Transverse colon (tissue), 4 donors: Measurements from ENCODE around the gene NFASC. TPM values are rescaled to one million over a fixed set of nuclear protein-coding genes. Genes with fewer than 3 reads are reported as not detected.
A peak's percentile ranks its signal among the peaks of the same experiment; 100 is the strongest.

Source experiments
- DNase-seq: peaks from one replicate; pipeline ENCODE4 v3.0.0-alpha.2; 2019
- H3K27ac ChIP-seq, 4 donors: fragments of 200-600 bp; sonication (generic); 2 replicates each; pipeline ENCODE4 v1.5.1; 2016 to 2018; ENCODE audit warnings: inconsistent platforms in 4 of 4
- H3K27me3 ChIP-seq: fragments of 200-600 bp; sonication (generic); 2 replicates; pipeline ENCODE4 v1.5.1; 2017; ENCODE audit warnings: inconsistent platforms
- H3K36me3 ChIP-seq, 4 donors: fragments of 200-600 bp; sonication (generic); 2 replicates each; pipeline ENCODE4 v1.5.1; 2017 to 2019; ENCODE audit warnings: inconsistent platforms in 4 of 4
- H3K4me1 ChIP-seq, 4 donors: fragments of 200-600 bp; sonication (generic); 2 replicates each; pipeline ENCODE4 v1.5.1; 2017 to 2020; ENCODE audit warnings: inconsistent platforms in 4 of 4
- H3K4me3 ChIP-seq, 4 donors: fragments of 200-600 bp; sonication (generic); 1 replicate in 1 of 4; 2 replicates in 3 of 4; pipeline versions ENCODE4 v1.5.1 to v1.6.1; 2017 to 2019; ENCODE audit warnings: inconsistent platforms in 4 of 4
- H3K9me3 ChIP-seq, 2 donors: fragments of 200-600 bp; sonication (generic); 2 replicates each; pipeline ENCODE4 v1.5.1; 2017 to 2019; ENCODE audit warnings: inconsistent platforms in 2 of 2
- EP300 ChIP-seq: sonication (generic); formaldehyde crosslinking; IDR thresholded peaks from one replicate; pipeline ENCODE4 v1.6.1; 2017; ENCODE audit warnings: antibody characterized with exemption, low read depth
- POLR2A ChIP-seq: fragments of 450-650 bp; IDR thresholded peaks from one replicate; pipeline ENCODE4 v1.6.1; 2016; ENCODE audit warnings: antibody characterized with exemption, mild to moderate bottlenecking, moderate library complexity
- POLR2AphosphoS5 ChIP-seq, 3 donors: sonication (generic); formaldehyde crosslinking; IDR thresholded peaks; one replicate each; pipeline ENCODE4 v1.6.1; 2016; ENCODE audit warnings: antibody characterized with exemption in 3 of 3
- WGBS, 2 donors: methylation state at CpG; one replicate each; pipeline ENCODE4 v1.1.5; 2018; ENCODE audit warnings: low coverage in 1 of 2; 5-methylcytosine and 5-hydroxymethylcytosine counted together
- in situ Hi-C, 4 donors: fragments of 200-750 bp; cut with MboI; loops; one replicate each; pipeline versions ENCODE4 v1.15.0 to v1.15.1; 2017; ENCODE audit warnings: low sequenced_read_pairs in 3 of 4, low pct_ligation_motif_present in 1 of 4, low pct_unique_long_range_greater_than_20kb in 1 of 4
- intact Hi-C: fragments of 100-400 bp; cut with DNase I; formaldehyde crosslinking; loops from one replicate; pipeline ENCODE4 v1.15.1; 2023; ENCODE audit warnings: low total_unique reads
- total RNA-seq, 4 donors: library from RNA; depleted of rRNA; stranded (reverse); fragments of >200 nt; gene quantifications; one replicate each; pipeline ENCODE4 v1.1.0, GENCODE V29; 2016
- TF ChIP-seq, protein P1 (sequence below), 5 experiments: fragments of 200-600 bp in 3 of 5; fragments of 450-650 bp in 2 of 5; sonication (generic) in 3 of 5; IDR thresholded peaks; 1 replicate in 2 of 5; 2 replicates in 3 of 5; pipeline ENCODE4 v1.5.1; 2016 to 2017; ENCODE audit warnings: antibody characterized with exemption in 5 of 5, inconsistent platforms in 3 of 5, mild to moderate bottlenecking in 2 of 5, moderate library complexity in 1 of 5

The NFASC gene
- total RNA-seq, 4 donors from 2014 or later, result 11.3 to 48.8 (median 13.4) TPM

DNA sequence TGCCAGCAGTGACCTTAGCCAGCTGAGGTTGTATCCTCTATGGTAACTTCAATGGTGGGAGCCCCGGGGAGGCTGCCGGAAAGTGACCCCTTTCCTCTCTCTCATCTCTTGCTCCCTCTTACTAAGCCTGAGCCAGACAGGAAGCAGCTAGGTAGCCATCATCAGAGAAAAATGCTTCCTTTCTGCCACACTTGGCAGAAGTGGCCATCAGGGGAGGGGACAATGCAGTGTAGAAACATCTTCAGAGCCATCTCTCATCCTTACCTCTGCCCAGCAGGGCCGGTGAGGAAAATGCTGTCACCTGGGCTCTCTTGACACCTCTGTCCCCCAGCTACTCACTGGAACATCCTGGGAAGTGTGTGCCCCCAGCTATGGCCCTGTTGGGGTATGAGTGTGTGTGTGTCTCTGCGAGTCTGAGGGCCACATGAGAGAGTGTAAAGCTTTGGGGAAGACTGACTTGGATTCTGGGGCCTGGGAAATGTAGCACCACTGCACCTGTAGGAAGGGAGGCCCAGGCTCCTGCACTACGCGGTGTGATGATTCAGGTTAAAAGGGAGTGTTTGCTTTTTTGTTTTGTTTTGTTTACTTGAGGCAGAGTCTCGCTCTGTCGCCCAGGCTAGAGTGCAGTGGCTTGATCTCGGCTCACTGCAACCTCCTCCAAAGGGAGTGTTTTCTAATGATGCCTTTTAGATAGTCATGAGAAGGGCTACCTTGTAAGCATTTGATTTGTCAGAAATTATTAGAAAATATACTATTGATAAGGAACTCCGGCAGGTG is 123.6 kb downstream of the NFASC start:
- no peaks in the 10 kb centered on the region for H3K27me3 ChIP-seq
- no peaks in the 10 kb centered on the region for H3K4me1 ChIP-seq
- no peaks in the 10 kb centered on the region for H3K9me3 ChIP-seq
- TF ChIP-seq, protein P1, sequence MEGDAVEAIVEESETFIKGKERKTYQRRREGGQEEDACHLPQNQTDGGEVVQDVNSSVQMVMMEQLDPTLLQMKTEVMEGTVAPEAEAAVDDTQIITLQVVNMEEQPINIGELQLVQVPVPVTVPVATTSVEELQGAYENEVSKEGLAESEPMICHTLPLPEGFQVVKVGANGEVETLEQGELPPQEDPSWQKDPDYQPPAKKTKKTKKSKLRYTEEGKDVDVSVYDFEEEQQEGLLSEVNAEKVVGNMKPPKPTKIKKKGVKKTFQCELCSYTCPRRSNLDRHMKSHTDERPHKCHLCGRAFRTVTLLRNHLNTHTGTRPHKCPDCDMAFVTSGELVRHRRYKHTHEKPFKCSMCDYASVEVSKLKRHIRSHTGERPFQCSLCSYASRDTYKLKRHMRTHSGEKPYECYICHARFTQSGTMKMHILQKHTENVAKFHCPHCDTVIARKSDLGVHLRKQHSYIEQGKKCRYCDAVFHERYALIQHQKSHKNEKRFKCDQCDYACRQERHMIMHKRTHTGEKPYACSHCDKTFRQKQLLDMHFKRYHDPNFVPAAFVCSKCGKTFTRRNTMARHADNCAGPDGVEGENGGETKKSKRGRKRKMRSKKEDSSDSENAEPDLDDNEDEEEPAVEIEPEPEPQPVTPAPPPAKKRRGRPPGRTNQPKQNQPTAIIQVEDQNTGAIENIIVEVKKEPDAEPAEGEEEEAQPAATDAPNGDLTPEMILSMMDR (IDR thresholded peaks at IDR 0.05), result no peak
- no peak for TF ChIP-seq EP300
- no peak for TF ChIP-seq POLR2A
- no peak for TF ChIP-seq POLR2AphosphoS5 (IDR thresholded peaks at IDR 0.05)
- intact Hi-C loops (no loop called here), in situ Hi-C loops (no loop called here)
- no peak for DNase-seq
- no peaks in the 10 kb centered on the region for H3K36me3 ChIP-seq
- 82 to 92% methylated on average over 4 to 10 of the region's 10 CpGs for WGBS, 2 donors
- H3K27ac ChIP-seq, result no peak overlapping the region
- no peak overlapping the region for H3K4me3 ChIP-seq

DNA sequence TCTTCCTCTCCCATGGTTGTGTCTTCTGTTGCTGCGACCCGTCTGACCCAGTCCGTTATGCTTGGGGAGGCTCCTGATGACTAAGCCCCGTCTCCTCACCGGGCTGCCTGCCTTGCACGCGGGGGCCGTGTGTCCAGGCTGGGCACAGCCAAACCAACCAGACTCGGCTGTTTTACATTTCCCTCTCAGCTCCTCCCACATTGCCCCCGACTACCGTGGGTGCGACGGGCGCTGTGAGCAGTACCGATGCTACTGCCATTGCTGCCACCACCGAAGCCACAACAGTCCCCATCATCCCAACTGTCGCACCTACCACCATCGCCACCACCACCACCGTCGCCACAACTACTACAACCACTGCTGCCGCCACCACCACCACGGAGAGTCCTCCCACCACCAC is 126.3 kb downstream of the NFASC start:
- intact Hi-C loops (no loop called here), in situ Hi-C loops (no loop called here)
- Histone ChIP-seq H3K9me3 (no peaks in the 10 kb centered on the region), H3K27ac (peak overlapping the region in 1 of 4 donors; percentile 6), H3K4me3 (no peak overlapping the region), H3K27me3 (no peaks in the 10 kb centered on the region), H3K36me3 (no peaks in the 10 kb centered on the region), H3K4me1 (no peaks in the 10 kb centered on the region)
- 76 to 89% methylated on average over 5 to 22 of the region's 22 CpGs for whole genome bisulfite sequencing, 2 donors
- DNase-seq, result no peak
- TF ChIP-seq POLR2A (no peak), POLR2AphosphoS5 (IDR thresholded peaks at IDR 0.05) (no peak), EP300 (no peak)
- TF ChIP-seq, protein P1 (IDR thresholded peaks at IDR 0.05), result no peak

DNA sequence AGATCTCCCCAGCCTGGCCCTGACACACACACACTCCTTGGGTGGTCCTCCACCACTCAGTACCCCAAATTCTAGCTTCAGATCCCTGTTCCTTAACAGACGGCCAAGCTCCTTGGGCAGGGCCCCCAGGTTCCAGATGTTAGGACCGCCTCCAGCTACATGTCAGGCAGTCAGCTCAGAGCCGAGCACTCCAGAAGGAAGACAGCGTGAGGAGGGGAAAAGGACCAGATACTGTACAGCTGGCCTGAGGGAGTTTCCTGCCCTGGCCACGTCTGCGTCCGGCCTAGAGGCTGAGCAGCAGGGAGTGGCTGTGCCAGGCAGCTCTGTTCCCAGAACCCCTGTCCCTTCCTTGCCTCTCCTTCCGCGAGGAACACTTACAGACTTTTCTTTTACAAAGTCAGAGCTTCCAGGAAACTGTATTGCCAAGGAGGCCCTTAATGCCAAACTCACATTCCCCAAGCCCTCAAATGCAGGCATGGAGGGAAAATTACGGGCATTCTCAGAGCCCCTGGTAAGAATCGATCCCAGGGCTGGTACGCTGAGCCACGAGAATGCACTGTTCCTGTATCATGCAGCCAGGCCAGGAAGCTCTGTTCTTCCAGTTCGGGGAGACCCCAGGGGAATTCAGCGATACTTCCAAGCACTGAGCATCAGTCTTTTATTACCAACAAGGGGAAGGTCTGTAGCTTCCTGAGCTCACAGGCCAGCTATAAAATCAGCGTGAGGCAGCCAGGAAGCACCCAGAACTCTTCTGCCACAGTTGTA is 127.1 kb downstream of the NFASC start:
- DNase-seq, result no peak
- Histone ChIP-seq H3K4me3 (no peak overlapping the region), H3K27me3 (no peaks in the 10 kb centered on the region), H3K36me3 (no peaks in the 10 kb centered on the region), H3K4me1 (no peaks in the 10 kb centered on the region), H3K27ac (peak overlapping the region in 3 of 4 donors; percentile 6 to 8 (median 8)), H3K9me3 (no peaks in the 10 kb centered on the region)
- WGBS, 2 donors, result 69% methylated on average over 16 of the region's 16 CpGs; no CpG with 5 or more reads in 1 of the 2 donors
- intact Hi-C loops (no loop called here), in situ Hi-C loops (no loop called here)
- TF ChIP-seq, protein P1 (IDR thresholded peaks at IDR 0.05), result no peak
- TF ChIP-seq POLR2A (no peak), POLR2AphosphoS5 (IDR thresholded peaks at IDR 0.05) (no peak), EP300 (no peak)

DNA sequence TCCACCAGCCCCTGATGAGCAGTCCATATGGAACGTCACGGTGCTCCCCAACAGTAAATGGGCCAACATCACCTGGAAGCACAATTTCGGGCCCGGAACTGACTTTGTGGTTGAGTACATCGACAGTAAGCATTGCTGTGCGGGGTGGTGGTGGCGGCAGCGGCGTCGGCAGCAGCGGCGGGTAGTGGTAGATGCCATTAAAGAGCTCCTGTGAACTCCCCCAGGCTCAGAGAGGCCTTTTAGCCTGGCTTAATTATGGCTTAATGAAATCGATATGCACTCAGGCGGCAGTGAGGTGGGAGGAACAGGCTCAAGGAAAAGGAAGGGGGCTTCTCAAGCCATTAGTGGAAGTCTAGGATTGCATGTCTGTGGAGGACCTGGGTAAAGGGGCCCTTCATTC is 130.5 kb downstream of the NFASC start:
- intact Hi-C loops, result no loop called here
- WGBS, 2 donors, result 94% methylated on average over 14 of the region's 14 CpGs; no CpG with 5 or more reads in 1 of the 2 donors
- no peak for DNase-seq

More for the DNA sequence above, 130.5 kb downstream of the NFASC start:
- in situ Hi-C loops, result no loop called here
- Histone ChIP-seq H3K27me3 (no peaks in the 10 kb centered on the region), H3K27ac (no peak overlapping the region), H3K4me1 (no peaks in the 10 kb centered on the region), H3K9me3 (no peaks in the 10 kb centered on the region), H3K4me3 (no peak overlapping the region), H3K36me3 (no peaks in the 10 kb centered on the region)
- TF ChIP-seq, protein P1 (IDR thresholded peaks at IDR 0.05), result no peak
- TF ChIP-seq POLR2A, result no peak
- TF ChIP-seq EP300, result no peak
- no peak for TF ChIP-seq POLR2AphosphoS5 (IDR thresholded peaks at IDR 0.05)
